IPS-18c (cell line): ENCODE data around the gene SLC26A2.
"Not testable (repeated sequence)": the region's sequence is repeated elsewhere in the genome, so short reads cannot be mapped to it uniquely, and the experiment has no call there.

Experiments used
- H3K4me3 ChIP-seq: 2 replicates; pipeline ENCODE4 v1.7.0; 2013; ENCODE audit warnings: low read depth, mild to moderate bottlenecking, low read length, moderate library complexity; ENCODE audit not compliant: insufficient read depth
- H3K9me3 ChIP-seq: one replicate; pipeline ENCODE4 v1.6.1; 2013; ENCODE audit warnings: mild to moderate bottlenecking, low read length, moderate library complexity; ENCODE audit not compliant: control insufficient read depth, insufficient read depth

SLC26A2 gene

GRCh38 chr5:149932445-149933350 is 27.9 kb upstream of the SLC26A2 start:
- no peaks in the 10 kb centered on the region for H3K9me3 ChIP-seq
- no peak overlapping the region for H3K4me3 ChIP-seq

- Histone ChIP-seq H3K9me3 (no peaks in the 10 kb centered on the region), H3K4me3 (no peak overlapping the region)
Measured at GRCh38 chr5:149935431-149935901, 25.1 kb upstream of the SLC26A2 start.

- Histone ChIP-seq H3K4me3 (no peak overlapping the region), H3K9me3 (no peaks in the 10 kb centered on the region)
Measured at GRCh38 chr5:149936044-149936699, 24.4 kb upstream of the SLC26A2 start.

- Histone ChIP-seq H3K4me3 (no peak overlapping the region), H3K9me3 (no peaks in the 10 kb centered on the region)
Measured at GRCh38 chr5:149936700-149937091, 23.9 kb upstream of the SLC26A2 start.

GRCh38 chr5:149937610-149938009 is 22.9 kb upstream of the SLC26A2 start:
- Histone ChIP-seq H3K4me3 (no peak overlapping the region), H3K9me3 (no peaks in the 10 kb centered on the region)

GRCh38 chr5:149938279-149938678 is 22.3 kb upstream of the SLC26A2 start:
- Histone ChIP-seq H3K9me3 (no peaks in the 10 kb centered on the region), H3K4me3 (no peak overlapping the region)

- Histone ChIP-seq H3K4me3 (no peak overlapping the region), H3K9me3 (no peaks in the 10 kb centered on the region)
Measured at GRCh38 chr5:149938791-149939358, 21.7 kb upstream of the SLC26A2 start.

GRCh38 chr5:149939546-149939945 is 21.0 kb upstream of the SLC26A2 start:
- H3K4me3 ChIP-seq, result no peak overlapping the region
- H3K9me3 ChIP-seq, result no peaks in the 10 kb centered on the region

- H3K9me3 ChIP-seq, result no peaks in the 10 kb centered on the region
- H3K4me3 ChIP-seq, result no peak overlapping the region
Measured at GRCh38 chr5:149940077-149940574, 20.4 kb upstream of the SLC26A2 start.

GRCh38 chr5:149940941-149941644 is 19.5 kb upstream of the SLC26A2 start:
- Histone ChIP-seq H3K4me3 (no peak overlapping the region), H3K9me3 (no peaks in the 10 kb centered on the region)

- no peaks in the 10 kb centered on the region for H3K9me3 ChIP-seq
- no peak overlapping the region for H3K4me3 ChIP-seq
Measured at GRCh38 chr5:149941795-149942194, 18.8 kb upstream of the SLC26A2 start.

- H3K4me3 ChIP-seq, result no peak overlapping the region
- no peaks in the 10 kb centered on the region for H3K9me3 ChIP-seq
Measured at GRCh38 chr5:149942199-149942598, 18.4 kb upstream of the SLC26A2 start.

- not testable (repeated sequence) for H3K9me3 ChIP-seq, H3K4me3 ChIP-seq
Measured at GRCh38 chr5:149942741-149943169, 17.8 kb upstream of the SLC26A2 start.

- not testable (repeated sequence) for H3K4me3 ChIP-seq, H3K9me3 ChIP-seq
Measured at GRCh38 chr5:149943177-149943949, 17.2 kb upstream of the SLC26A2 start.

GRCh38 chr5:149944666-149945065 is 15.9 kb upstream of the SLC26A2 start, which contains the start of gene PDE6A:
Gene PDE6A, minus strand, starts transcription at chr5:149944793. Its CDS starts 120 bp downstream, at chr5:149944673.
- Histone ChIP-seq H3K4me3 (no peak within 1 kb of the TSS), H3K9me3 (no peaks in the 10 kb centered on the region)

GRCh38 chr5:149946118-149946517 is 14.4 kb upstream of the SLC26A2 start:
- no peaks in the 10 kb centered on the region for H3K9me3 ChIP-seq
- no peak overlapping the region for H3K4me3 ChIP-seq
